ENCODE measurements around the gene RGS7.

Gene RGS7

GRCh38 chr1:241203817-241204216 is 153.2 kb downstream of the RGS7 start:
- no peaks in the 10 kb centered on the region for H3K4me1 ChIP-seq (ENCODE audit: control insufficient read depth in 1 of 2, insufficient read depth in 1 of 2, low read depth in 1 of 2, low read length in 1 of 2)
- no peaks in the 10 kb centered on the region for H3K9me3 ChIP-seq
- TF ChIP-seq CTCF (IDR thresholded peaks at IDR 0.05): no peak
- H3K27me3 ChIP-seq: no peaks in the 10 kb centered on the region
- H3K27ac ChIP-seq: no peak overlapping the region
- no peak overlapping the region for H3K4me3 ChIP-seq (ENCODE audit: low read depth in 1 of 2, low read length in 1 of 2)
- H3K36me3 ChIP-seq: no peaks in the 10 kb centered on the region

- TF ChIP-seq CTCF (IDR thresholded peaks at IDR 0.05): no peak
- Histone ChIP-seq H3K4me3 (ENCODE audit: low read depth in 1 of 2, low read length in 1 of 2) (no peak overlapping the region), H3K27ac (no peak overlapping the region), H3K4me1 (ENCODE audit: control insufficient read depth in 1 of 2, insufficient read depth in 1 of 2, low read depth in 1 of 2, low read length in 1 of 2) (no peaks in the 10 kb centered on the region), H3K36me3 (no peaks in the 10 kb centered on the region), H3K9me3 (no peaks in the 10 kb centered on the region), H3K27me3 (no peaks in the 10 kb centered on the region)
Observed at GRCh38 chr1:241202401-241202800, 154.6 kb downstream of the RGS7 start.

- no peaks in the 10 kb centered on the region for H3K27me3 ChIP-seq
- H3K4me3 ChIP-seq (ENCODE audit: low read depth in 1 of 2, low read length in 1 of 2): no peak overlapping the region
- no peak for TF ChIP-seq CTCF (IDR thresholded peaks at IDR 0.05)
- no peaks in the 10 kb centered on the region for H3K9me3 ChIP-seq
- no peaks in the 10 kb centered on the region for H3K36me3 ChIP-seq
- no peaks in the 10 kb centered on the region for H3K4me1 ChIP-seq (ENCODE audit: control insufficient read depth in 1 of 2, insufficient read depth in 1 of 2, low read depth in 1 of 2, low read length in 1 of 2)
- no peak overlapping the region for H3K27ac ChIP-seq
Observed at GRCh38 chr1:241186716-241187115, 170.3 kb downstream of the RGS7 start.

GRCh38 chr1:241181971-241182370 is 175.0 kb downstream of the RGS7 start:
- no peak for TF ChIP-seq CTCF (IDR thresholded peaks at IDR 0.05)
- H3K27me3 ChIP-seq: no peaks in the 10 kb centered on the region
- H3K4me3 ChIP-seq (ENCODE audit: low read depth in 1 of 2, low read length in 1 of 2): no peak overlapping the region

GRCh38 chr1:241181471-241181870 is 175.5 kb downstream of the RGS7 start:
- Histone ChIP-seq H3K36me3 (no peaks in the 10 kb centered on the region), H3K4me3 (ENCODE audit: low read depth in 1 of 2, low read length in 1 of 2) (no peak overlapping the region), H3K9me3 (no peaks in the 10 kb centered on the region), H3K27ac (no peak overlapping the region), H3K4me1 (ENCODE audit: control insufficient read depth in 1 of 2, insufficient read depth in 1 of 2, low read depth in 1 of 2, low read length in 1 of 2) (no peaks in the 10 kb centered on the region), H3K27me3 (no peaks in the 10 kb centered on the region)
- TF ChIP-seq CTCF (IDR thresholded peaks at IDR 0.05): no peak

More at GRCh38 chr1:241181971-241182370, 175.0 kb downstream of the RGS7 start:
- Histone ChIP-seq H3K4me1 (ENCODE audit: control insufficient read depth in 1 of 2, insufficient read depth in 1 of 2, low read depth in 1 of 2, low read length in 1 of 2) (no peaks in the 10 kb centered on the region), H3K9me3 (no peaks in the 10 kb centered on the region), H3K36me3 (no peaks in the 10 kb centered on the region), H3K27ac (no peak overlapping the region)

GRCh38 chr1:241180569-241180968 is 176.4 kb downstream of the RGS7 start:
- no peak overlapping the region for H3K27ac ChIP-seq
- no peak for TF ChIP-seq CTCF (IDR thresholded peaks at IDR 0.05)
- no peaks in the 10 kb centered on the region for H3K27me3 ChIP-seq
- H3K4me3 ChIP-seq (ENCODE audit: low read depth in 1 of 2, low read length in 1 of 2): no peak overlapping the region
- H3K36me3 ChIP-seq: no peaks in the 10 kb centered on the region
- no peaks in the 10 kb centered on the region for H3K4me1 ChIP-seq (ENCODE audit: control insufficient read depth in 1 of 2, insufficient read depth in 1 of 2, low read depth in 1 of 2, low read length in 1 of 2)
- no peaks in the 10 kb centered on the region for H3K9me3 ChIP-seq
